Upper lobe of right lung (tissue), 1 donor: Measurements from ENCODE around the gene ARID1B. TPM values are rescaled to one million over a fixed set of nuclear protein-coding genes. Genes with fewer than 3 reads are reported as not detected.

Source experiments
- ATAC-seq: fragments of 200-7000 bp; cut with Tn5 transposase; one replicate; pipeline ENCODE4 v1.9.1; 2020; ENCODE audit warnings: mild to moderate bottlenecking, moderate library complexity
- DNase-seq: peaks from one replicate; pipeline ENCODE4 v3.0.0-alpha.2; 2020
- H3K27ac ChIP-seq: fragments of 200-600 bp; one replicate; pipeline ENCODE4 v1.8.0; 2022
- H3K27me3 ChIP-seq: fragments of 200-600 bp; one replicate; pipeline ENCODE4 v1.8.0; 2022; ENCODE audit warnings: mild to moderate bottlenecking
- H3K36me3 ChIP-seq: fragments of 200-600 bp; one replicate; pipeline ENCODE4 v1.8.0; 2022
- H3K4me1 ChIP-seq: fragments of 200-600 bp; one replicate; pipeline ENCODE4 v1.8.0; 2022
- H3K4me3 ChIP-seq: fragments of 200-600 bp; one replicate; pipeline ENCODE4 v1.8.0; 2022; ENCODE audit warnings: mild to moderate bottlenecking
- H3K9me3 ChIP-seq: fragments of 200-600 bp; one replicate; pipeline ENCODE4 v1.8.0; 2022
- intact Hi-C: fragments of 100-400 bp; cut with DNase I; formaldehyde crosslinking; loops from one replicate; pipeline ENCODE4 v1.11.0; 2022
- total RNA-seq: library from RNA; stranded (reverse); fragmentation: NEBNext Ultra II Directional; extraction: Animal tissue kit (Norgen Biotek cat#: 25700); gene quantifications from one replicate; pipeline ENCODE4 v1.2.1, GENCODE V29; 2021
- TF ChIP-seq, protein P1 (sequence below): fragments of 200-600 bp; IDR thresholded peaks from one replicate; pipeline ENCODE4 v1.8.0; 2022; ENCODE audit warnings: antibody characterized with exemption
- donor health status: DM: no; HTN: yes; CAD: no; lungs with severe emphysema.

ARID1B gene
- total RNA-seq, 1 donor from 2014 or later: 80.4 TPM

DNA sequence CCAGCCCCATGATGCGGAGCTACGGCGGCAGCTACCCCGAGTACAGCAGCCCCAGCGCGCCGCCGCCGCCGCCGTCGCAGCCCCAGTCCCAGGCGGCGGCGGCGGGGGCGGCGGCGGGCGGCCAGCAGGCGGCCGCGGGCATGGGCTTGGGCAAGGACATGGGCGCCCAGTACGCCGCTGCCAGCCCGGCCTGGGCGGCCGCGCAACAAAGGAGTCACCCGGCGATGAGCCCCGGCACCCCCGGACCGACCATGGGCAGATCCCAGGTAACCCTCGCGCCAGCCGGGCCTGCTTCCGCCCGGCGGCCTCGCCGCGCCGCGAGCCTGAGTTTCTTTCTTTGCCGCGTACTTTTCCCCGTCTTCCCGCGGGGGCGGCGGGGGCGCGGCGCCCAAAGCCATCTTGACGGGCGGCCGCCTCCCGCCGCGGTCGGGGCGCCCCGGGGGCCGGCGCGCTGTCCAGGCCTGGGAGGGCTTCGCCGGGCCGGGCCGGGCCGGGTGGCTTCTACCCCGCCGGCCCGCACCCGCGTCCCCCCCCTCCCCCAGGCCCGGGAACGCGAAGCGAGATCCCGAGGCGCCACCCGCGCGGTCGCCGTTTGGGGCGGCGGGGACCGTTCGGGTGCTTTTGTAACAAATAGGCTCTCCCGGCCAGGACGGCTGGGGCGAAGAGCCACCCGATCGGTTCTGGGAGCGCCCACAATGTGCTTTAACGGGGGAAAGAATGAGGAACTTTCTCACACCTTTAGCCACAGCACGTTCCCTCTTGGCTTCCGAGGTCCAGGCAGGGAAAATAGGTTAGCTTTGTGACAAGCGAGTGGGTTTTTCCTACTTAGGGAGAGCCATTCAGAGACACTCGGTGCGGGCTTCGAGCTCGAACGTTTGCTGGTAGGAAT is 2.3 kb downstream of the ARID1B start:
- Histone ChIP-seq H3K9me3 (no peaks in the 10 kb centered on the region), H3K27me3 (no peaks in the 10 kb centered on the region), H3K27ac (peak overlapping the region; percentile 91), H3K4me1 (peaks cover 25% of the 10 kb centered on the region), H3K4me3 (peak overlapping the region; percentile 66), H3K36me3 (no peaks in the 10 kb centered on the region)
- DNase-seq (peak; percentile 83), ATAC-seq (peak; percentile 49)
- TF ChIP-seq, protein P1, sequence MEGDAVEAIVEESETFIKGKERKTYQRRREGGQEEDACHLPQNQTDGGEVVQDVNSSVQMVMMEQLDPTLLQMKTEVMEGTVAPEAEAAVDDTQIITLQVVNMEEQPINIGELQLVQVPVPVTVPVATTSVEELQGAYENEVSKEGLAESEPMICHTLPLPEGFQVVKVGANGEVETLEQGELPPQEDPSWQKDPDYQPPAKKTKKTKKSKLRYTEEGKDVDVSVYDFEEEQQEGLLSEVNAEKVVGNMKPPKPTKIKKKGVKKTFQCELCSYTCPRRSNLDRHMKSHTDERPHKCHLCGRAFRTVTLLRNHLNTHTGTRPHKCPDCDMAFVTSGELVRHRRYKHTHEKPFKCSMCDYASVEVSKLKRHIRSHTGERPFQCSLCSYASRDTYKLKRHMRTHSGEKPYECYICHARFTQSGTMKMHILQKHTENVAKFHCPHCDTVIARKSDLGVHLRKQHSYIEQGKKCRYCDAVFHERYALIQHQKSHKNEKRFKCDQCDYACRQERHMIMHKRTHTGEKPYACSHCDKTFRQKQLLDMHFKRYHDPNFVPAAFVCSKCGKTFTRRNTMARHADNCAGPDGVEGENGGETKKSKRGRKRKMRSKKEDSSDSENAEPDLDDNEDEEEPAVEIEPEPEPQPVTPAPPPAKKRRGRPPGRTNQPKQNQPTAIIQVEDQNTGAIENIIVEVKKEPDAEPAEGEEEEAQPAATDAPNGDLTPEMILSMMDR: no peak
- intact Hi-C loops: no loop called here

DNA sequence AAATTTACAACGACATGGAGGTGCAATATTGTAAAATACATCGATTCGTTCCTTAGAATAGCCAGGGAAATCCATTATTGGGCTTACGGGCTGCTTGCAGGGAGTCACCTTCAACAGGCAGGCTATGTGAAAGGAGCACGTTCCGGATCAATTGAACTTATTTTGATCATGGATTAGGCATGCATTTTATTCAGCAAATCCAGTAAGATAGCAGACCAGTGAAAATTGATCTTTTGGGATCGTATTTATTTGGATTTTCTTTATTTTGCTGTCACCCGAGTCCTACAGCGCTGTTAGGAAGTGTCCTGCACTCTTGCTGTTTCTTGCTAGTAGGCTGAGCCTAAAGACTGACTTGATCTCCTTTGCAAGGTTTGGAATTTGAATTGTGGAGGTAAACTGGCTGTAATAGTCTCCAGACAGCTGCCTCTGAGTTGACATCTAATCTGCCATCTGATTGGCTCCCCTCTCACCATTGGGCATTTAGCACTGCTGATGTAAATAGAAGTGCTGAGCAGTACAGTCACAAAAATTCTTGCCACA is 3.0 kb downstream of the ARID1B start:
- peaks cover 25% of the 10 kb centered on the region for H3K4me1 ChIP-seq
- intact Hi-C loops: no loop called here
- no peaks in the 10 kb centered on the region for H3K27me3 ChIP-seq
- peak overlapping the region; percentile 66 for H3K4me3 ChIP-seq
- TF ChIP-seq, protein P1: no peak
- ATAC-seq (peak; percentile 64), DNase-seq (no peak)
- H3K9me3 ChIP-seq: no peaks in the 10 kb centered on the region
- H3K36me3 ChIP-seq: peaks cover 5% of the 10 kb centered on the region
- peak overlapping the region; percentile 91 for H3K27ac ChIP-seq

DNA sequence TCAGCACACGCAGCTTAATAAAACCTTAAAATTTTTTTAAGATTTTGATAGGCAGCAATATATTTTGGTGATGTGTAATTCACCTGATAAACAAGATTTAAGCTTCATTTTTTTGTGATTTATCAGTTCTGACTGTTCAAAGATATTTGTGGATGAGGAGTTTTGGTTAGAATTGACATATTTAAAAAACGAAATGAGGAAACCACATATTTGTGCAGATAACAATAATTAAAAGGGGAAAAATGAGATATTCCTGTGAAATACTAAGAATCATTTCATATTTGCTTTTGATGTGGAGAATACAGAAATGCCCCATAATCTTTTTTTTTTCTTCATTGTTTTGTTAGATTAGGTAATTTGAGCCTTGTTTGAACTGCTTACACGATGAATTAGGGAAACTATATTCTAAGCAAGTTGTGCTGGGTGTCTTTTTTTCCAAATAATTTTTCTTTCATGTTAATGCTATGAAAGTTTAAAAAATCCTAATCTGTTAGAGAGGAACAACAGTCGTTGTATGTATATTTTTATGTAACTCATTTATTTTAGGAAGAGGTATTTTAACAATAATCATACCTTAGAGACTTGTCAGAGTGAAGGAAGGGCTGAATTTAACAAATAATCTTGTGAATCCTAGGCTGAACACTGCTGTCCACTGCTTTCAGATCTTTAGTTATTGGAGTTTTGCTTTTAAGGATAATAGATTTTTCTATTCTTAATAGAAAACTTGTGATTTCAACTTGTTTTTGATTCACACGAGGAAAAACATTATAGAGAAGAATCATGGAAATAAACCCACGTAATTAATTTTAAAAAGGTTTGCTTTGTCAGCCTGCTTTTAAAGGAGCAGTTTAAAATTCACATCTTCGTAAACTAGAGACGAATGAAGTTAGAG is 4.0 kb downstream of the ARID1B start:
- no peaks in the 10 kb centered on the region for H3K27me3 ChIP-seq
- TF ChIP-seq, protein P1: no peak
- peak overlapping the region; percentile 66 for H3K4me3 ChIP-seq
- H3K9me3 ChIP-seq: no peaks in the 10 kb centered on the region
- H3K36me3 ChIP-seq: peaks cover 9% of the 10 kb centered on the region
- intact Hi-C loops: no loop called here
- peak overlapping the region; percentile 91 for H3K27ac ChIP-seq
- H3K4me1 ChIP-seq: peaks cover 25% of the 10 kb centered on the region
- DNase-seq (no peak), ATAC-seq (no peak)

DNA sequence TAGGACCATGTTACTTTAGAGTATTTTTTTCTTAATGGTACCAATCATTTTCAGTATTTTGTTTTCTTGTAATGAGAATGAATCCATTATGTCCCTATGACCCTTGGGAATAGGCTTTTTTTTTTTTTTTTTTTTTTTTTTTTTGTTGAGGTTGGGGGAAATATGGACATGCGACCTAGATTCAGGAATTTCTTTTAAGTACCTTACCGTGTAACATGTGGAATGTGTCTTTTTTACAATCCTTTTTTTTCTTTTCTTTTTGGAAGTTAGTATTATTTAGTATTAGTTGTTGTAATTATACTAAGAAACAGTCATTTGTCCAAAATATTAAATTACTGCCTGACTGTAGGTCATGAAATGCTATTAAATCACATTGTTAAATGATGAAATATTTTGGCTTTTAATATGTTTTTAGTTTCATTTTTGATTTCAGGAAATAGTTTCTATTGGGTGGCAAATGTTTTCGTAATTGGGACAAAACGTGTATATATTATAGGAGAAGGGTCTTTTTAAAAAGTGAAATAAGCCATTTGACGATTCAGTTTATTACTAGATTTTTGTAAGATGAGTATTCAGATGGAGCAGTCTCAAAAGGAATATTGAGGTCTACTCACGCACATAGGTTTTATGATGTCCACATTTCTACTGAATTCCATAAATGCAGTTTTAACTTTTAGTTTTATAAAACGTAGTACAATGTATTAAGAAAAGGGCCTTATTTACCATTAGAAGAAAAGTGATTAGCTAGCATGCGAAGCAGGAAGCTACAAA is 4.9 kb downstream of the ARID1B start:
- intact Hi-C loops: no loop called here
- Histone ChIP-seq H3K4me3 (peak overlapping the region; percentile 66), H3K27ac (peak overlapping the region; percentile 77)

More for the DNA sequence above, 4.9 kb downstream of the ARID1B start:
- H3K9me3 ChIP-seq: no peaks in the 10 kb centered on the region
- no peaks in the 10 kb centered on the region for H3K27me3 ChIP-seq
- H3K4me1 ChIP-seq: peaks cover 25% of the 10 kb centered on the region
- TF ChIP-seq, protein P1: no peak
- H3K36me3 ChIP-seq: peaks cover 9% of the 10 kb centered on the region
- no peak for ATAC-seq
- DNase-seq: no peak
